GM21576 (cell line): Measurements from ENCODE around the gene SNX13.

ENCODE experiments used
- ATAC-seq: cut with Tn5 transposase; IDR thresholded peaks from one replicate; pipeline ENCODE4 v1.9.1; 2021; ENCODE audit warnings: mild to moderate bottlenecking, moderate library complexity; ENCODE audit not compliant: unreplicated experiment

The SNX13 gene

DNA sequence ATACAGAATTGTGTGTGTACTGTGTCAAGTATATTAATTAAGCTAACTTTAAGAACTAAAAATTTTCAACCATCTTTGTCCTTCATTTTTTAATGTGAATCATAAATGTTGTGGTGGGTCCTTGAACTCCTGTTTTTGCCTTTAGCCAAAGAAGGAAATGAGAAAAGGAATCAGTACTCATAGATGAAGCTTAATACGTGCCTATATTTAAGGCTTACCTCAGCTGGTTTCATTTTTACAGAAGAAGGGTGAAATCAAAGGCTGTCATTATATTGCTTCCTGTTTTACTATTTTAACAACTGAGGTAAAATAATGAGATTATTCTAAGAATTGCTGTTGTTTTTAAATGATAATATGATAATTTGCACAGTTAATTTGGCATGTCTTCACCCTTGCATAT, 6.3 kb upstream of the SNX13 start:
- peak; percentile 90 for ATAC-seq

DNA sequence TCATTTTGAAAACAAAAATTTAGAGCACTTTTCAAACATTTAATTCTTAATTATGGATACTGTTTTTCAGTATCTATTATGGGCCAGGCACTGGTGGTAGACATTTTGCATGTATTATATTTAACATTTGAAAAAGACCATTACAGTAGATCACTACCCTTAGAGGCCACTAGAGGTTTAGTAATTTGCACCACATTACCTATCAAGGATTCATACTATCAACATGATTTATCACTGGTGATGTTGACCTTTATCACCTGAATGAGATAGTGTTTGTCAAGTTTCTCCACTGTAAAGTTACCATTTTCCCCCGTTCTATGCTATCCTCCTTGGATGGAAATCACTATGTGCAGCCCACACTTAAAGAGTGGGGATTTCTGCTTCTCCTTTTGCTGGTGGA, 4.4 kb upstream of the SNX13 start:
- no peak for ATAC-seq

GRCh38 chr7:17943006-17943405, 2.7 kb upstream of the SNX13 start:
- no peak for ATAC-seq

DNA sequence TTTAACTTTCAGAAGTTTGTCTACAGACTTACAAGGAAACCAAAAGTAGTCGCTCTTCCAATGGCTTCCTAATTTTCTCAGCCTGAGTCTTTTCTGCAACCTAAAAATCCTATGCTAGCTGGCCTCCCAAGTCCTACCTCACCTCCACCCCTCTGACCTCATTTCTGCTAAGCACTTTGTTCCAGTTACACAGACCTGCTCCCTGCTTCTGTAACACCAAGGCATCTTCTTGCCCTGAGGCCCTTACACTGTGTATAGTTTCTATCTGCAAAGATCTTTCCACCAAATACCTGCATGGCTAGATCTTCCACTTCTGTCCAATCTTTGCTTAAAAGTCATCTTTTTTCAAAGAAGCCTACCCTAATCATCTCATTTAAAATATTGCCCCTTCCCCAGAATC, 1.9 kb upstream of the SNX13 start:
- ATAC-seq = no peak

- ATAC-seq = no peak
Measured at GRCh38 chr7:17940951-17941431, 697 bp upstream of the SNX13 start.

DNA sequence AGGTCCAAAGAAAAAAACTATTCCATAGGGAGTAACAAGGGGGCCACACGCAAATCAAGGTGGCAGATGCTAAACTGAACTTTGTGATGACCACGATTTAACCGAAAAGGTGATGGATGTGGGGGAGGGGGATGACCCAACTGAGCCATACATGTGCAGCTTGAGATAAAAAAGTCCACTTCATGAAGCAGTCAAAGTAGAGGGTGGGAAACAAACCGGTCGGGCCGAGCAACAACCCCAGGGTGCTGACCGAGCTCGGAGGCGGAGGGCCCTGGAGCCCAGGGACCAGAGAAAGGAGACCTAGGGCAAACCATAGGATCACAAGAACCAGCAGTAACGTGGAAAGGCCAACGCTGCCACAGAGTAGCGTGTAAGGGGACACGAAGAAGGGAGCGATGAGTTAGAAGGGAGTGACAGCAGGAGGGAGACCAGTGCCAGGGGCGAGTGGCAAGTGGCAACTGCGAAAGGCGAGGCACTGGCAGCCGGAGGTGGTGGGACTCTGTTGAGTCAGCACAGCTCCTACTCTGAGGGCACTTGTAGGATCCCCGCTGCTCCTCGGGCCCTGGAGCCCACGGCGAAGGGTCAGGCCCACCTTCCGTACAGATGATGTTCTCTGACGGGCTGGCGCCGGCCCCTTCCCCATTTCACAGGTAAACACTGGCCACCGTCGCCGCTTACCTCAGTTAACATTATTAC, 540 bp downstream of the SNX13 start:
- peak; percentile 37 for ATAC-seq

- no peak for ATAC-seq
Measured at GRCh38 chr7:17939211-17939605, 1.1 kb downstream of the SNX13 start.

DNA sequence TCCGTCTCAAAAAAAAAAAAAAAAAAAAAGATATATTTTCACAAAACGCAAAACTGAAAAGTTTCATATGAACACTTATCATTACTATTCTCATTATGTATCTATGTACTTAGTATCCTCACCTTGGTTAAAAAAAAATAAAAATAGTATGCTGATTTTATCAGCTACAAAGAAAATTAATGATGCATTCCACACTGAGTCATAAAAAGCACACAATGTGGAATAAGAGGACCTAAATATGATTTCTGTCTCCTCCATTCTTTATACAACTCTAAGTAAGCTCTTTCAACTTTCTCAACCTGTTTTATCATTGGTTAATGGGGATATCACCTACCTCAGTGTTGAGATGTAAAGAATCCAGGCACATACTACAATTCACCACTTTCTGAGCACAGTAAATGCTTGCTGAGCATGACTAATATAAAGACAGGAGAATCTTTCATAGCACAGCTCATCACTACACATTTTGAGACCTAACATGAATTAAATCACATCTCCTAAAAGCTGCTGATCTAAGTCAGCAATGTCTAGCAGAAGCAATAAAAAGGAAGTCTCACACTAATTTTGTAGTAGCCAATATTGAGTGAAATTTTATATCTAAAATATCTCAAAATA, 2.7 kb downstream of the SNX13 start:
- ATAC-seq = no peak

- ATAC-seq = no peak
Measured at GRCh38 chr7:17936321-17936720, 4.0 kb downstream of the SNX13 start.

DNA sequence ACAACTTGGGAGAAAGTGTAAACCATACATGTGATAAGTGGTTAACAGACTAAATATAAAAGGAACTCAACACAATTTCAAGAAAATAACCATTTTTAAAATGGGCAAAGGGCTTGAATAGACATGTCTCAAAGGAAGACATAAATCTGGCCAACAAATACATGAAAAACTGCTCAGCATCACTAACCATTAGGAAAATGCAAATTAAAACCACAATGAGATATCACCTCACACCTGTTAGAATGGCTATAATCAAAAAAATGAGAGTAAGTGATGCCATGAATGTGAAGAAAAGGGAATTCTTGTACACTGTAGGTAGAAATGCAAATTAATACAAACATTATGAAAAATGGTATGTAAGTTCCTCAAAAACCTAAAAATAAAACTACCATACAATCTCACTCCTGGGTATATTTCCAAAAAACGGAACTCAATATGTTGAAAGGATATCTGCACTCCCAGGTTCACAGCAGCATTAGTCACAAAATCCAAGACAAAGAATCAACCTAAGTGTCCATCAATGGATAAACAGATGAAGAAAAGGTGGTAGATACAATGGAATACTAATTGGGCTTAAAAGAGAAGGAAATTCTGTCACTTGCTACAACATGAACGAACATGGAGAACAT, 5.6 kb downstream of the SNX13 start:
- ATAC-seq = no peak

GRCh38 chr7:17934094-17934493, 6.2 kb downstream of the SNX13 start:
- no peak for ATAC-seq

DNA sequence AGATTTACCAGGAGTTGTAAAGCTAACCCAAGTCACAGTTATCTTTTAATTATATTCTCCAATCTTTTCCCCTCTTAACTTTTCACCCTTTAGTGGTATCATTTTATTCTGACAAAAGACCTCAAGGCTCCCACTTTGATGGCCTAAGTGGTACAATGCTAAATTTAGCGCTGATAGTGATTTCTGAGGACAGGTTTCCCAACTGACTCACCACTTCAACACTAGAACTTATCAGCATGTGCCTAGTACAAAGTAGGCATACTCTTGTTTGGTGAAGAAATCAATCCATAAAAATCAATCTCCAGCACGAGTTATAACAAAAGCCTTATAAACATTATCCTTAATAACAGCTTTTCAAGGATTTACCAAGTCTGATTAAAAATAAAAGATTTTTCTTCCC, 7.5 kb downstream of the SNX13 start:
- ATAC-seq = no peak

- ATAC-seq = no peak
Measured at GRCh38 chr7:17931069-17931468, 9.2 kb downstream of the SNX13 start.

- ATAC-seq = no peak
Measured at GRCh38 chr7:17930546-17930945, 9.7 kb downstream of the SNX13 start.

DNA sequence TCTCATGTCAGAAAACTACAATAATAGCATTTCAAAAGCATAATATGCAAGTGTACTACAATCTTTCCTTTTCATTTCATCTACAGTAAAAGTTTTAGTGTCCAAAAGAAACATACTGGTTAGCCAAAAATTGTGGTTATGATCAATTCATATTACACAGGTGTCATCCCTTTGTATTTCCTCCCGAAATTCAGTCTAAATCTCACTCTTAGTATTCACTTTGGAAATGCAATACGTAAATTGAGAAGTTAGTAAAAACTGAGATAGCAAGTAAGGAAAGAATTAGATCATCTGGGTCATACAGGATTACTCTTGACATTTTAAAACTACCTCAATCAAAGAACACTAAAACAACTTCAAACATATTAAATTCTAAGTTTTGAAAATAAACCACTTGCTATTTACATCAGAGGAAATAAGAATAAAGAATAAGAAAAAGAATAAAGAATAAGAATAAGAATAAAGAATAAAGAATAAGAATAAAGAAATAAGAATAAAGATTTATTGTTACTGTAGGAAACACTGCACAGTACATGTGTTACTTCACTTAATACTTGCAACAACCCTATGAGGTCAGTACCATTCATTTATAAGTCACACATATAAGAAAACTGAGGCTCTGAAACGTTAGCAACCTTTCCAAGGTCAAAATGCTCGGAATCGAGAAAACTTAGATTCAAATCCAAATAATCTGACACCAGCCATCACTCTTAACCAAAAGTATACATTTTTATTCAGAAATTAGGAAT, 10.5 kb downstream of the SNX13 start:
- no peak for ATAC-seq

GRCh38 chr7:17928055-17928454, 12.2 kb downstream of the SNX13 start:
- ATAC-seq = no peak

- ATAC-seq = no peak
Measured at GRCh38 chr7:17921857-17922416, 18.4 kb downstream of the SNX13 start.

- no peak for ATAC-seq
Measured at GRCh38 chr7:17917842-17918241, 22.5 kb downstream of the SNX13 start.

DNA sequence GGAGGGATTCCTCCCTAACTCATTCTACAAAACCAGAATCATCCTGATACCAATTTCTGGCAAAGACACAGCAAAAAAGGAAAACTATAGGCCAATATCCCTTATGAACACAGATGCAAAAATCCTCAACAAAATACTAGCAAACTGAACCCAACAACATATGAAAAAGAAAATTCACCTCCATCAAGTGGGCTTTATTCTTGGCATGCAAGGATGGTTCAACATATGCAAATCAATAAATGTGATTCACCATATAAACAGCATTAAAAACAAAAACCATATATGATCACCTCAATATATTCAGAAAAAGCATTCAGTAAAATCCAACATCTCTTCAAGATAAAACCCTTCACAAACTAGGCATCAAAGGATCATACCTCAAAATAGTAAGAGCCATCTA, 23.5 kb downstream of the SNX13 start:
- ATAC-seq = no peak

GRCh38 chr7:17915796-17916195, 24.5 kb downstream of the SNX13 start:
- no peak for ATAC-seq

GRCh38 chr7:17915168-17915567, 25.1 kb downstream of the SNX13 start:
- no peak for ATAC-seq
